ENCODE results near the gene SMARCA1. TPM values are rescaled to one million over a fixed set of nuclear protein-coding genes. Genes with fewer than 3 reads are reported as not detected.

The SMARCA1 gene
- total RNA-seq, 1 donor from 2014 or later, result 136 TPM

- no peak for DNase-seq (ENCODE audit: low read depth)
These were observed 70.8 kb downstream of the SMARCA1 start for GRCh38 chrX:129452523-129452922.

- DNase-seq (ENCODE audit: low read depth), result no peak
These were observed 73.2 kb downstream of the SMARCA1 start for GRCh38 chrX:129450123-129450522.

- DNase-seq (ENCODE audit: low read depth), result no peak
These were observed 74.1 kb downstream of the SMARCA1 start for GRCh38 chrX:129449148-129449547.

- DNase-seq (ENCODE audit: low read depth), result no peak
These were observed 77.9 kb downstream of the SMARCA1 start for GRCh38 chrX:129445436-129445835.

GRCh38 chrX:129433945-129434344, 89.3 kb downstream of the SMARCA1 start:
- DNase-seq (ENCODE audit: low read depth), result no peak

GRCh38 chrX:129433461-129433860, 89.8 kb downstream of the SMARCA1 start:
- no peak for DNase-seq (ENCODE audit: low read depth)

- no peak for DNase-seq (ENCODE audit: low read depth)
These were observed 96.0 kb downstream of the SMARCA1 start for GRCh38 chrX:129427267-129427666.

- DNase-seq (ENCODE audit: low read depth), result no peak
These were observed 100.1 kb downstream of the SMARCA1 start for GRCh38 chrX:129423191-129423590.

GRCh38 chrX:129404670-129405008, 118.7 kb downstream of the SMARCA1 start:
- DNase-seq (ENCODE audit: low read depth), result no peak

- DNase-seq (ENCODE audit: low read depth), result peak; percentile 4
These were observed 119.2 kb downstream of the SMARCA1 start for GRCh38 chrX:129403974-129404669.

Other genes with a start within 250 kb of the SMARCA1 start
- 18.6 and 28.0 TPM in 2 replicates for gene OCRL, start 16.8 kb upstream of the SMARCA1 start, total RNA-seq
- gene APLN, start 131.5 kb upstream of the SMARCA1 start, total RNA-seq, result 0.17 and 0.60 TPM in 2 replicates
- not detected in 2 replicates for gene XPNPEP2, start 215.5 kb upstream of the SMARCA1 start, total RNA-seq

All from renal cortical epithelial cell (primary cell).